Fibroblast of lung (primary cell): ENCODE data around the gene NKTR. TPM values are rescaled to one million over a fixed set of nuclear protein-coding genes. Genes with fewer than 3 reads are reported as not detected.
A peak's percentile ranks its signal among the peaks of the same experiment; 100 is the strongest.

ENCODE experiments used
- DNase-seq, 2 donors: peaks; one replicate each; pipeline versions ENCODE4 v3.0.0 to v3.0.0-alpha.2; 2010; ENCODE audit warnings: low read depth in 2 of 2
- H2AFZ ChIP-seq: 2 replicates; pipeline ENCODE4 v1.5.1; 2012; ENCODE audit warnings: low read length, control low read depth, inconsistent platforms
- H3K27ac ChIP-seq: 2 replicates; pipeline ENCODE4 v1.5.1; 2011; ENCODE audit warnings: low read length, control low read depth; ENCODE audit not compliant: insufficient read depth
- H3K27me3 ChIP-seq: 2 replicates; pipeline ENCODE4 v1.5.1; 2011; ENCODE audit warnings: mild to moderate bottlenecking, low read length; ENCODE audit not compliant: control insufficient read depth, insufficient read depth
- H3K36me3 ChIP-seq: 2 replicates; pipeline ENCODE4 v1.5.1; 2011; ENCODE audit warnings: low read length; ENCODE audit not compliant: control insufficient read depth, insufficient read depth
- H3K4me1 ChIP-seq: 2 replicates; pipeline ENCODE4 v1.5.1; 2011; ENCODE audit warnings: low read length; ENCODE audit not compliant: control insufficient read depth, insufficient read depth; ENCODE audit errors: extremely low read depth
- H3K4me2 ChIP-seq: 2 replicates; pipeline ENCODE4 v1.5.1; 2011; ENCODE audit warnings: low read length, control low read depth; ENCODE audit not compliant: insufficient read depth; ENCODE audit errors: extremely low read depth
- H3K4me3 ChIP-seq, 4 experiments: fragments of 200-600 bp in 1 of 4; sonication (generic) in 1 of 4; replicated peaks in 1 of 4; 2 replicates each; pipeline ENCODE4 v1.5.1; 2011 to 2016; ENCODE audit warnings: low read length in 4 of 4, low read depth in 3 of 4, mild to moderate bottlenecking in 3 of 4, control low read depth in 2 of 4, inconsistent platforms in 1 of 4, mixed read lengths in 1 of 4; ENCODE audit not compliant: insufficient read depth in 1 of 4; ENCODE audit errors: control extremely low read depth in 1 of 4
- H3K79me2 ChIP-seq: 2 replicates; pipeline ENCODE4 v1.5.1; 2012; ENCODE audit warnings: mild to moderate bottlenecking, low read length, inconsistent platforms; ENCODE audit not compliant: control insufficient read depth, insufficient read depth
- H3K9ac ChIP-seq: 2 replicates; pipeline ENCODE4 v1.5.1; 2011; ENCODE audit warnings: mild to moderate bottlenecking, low read length, control low read depth; ENCODE audit not compliant: insufficient read depth
- H3K9me3 ChIP-seq: 2 replicates; pipeline ENCODE4 v1.5.1; 2012; ENCODE audit warnings: low read depth, low read length; ENCODE audit not compliant: control insufficient read depth, insufficient read depth
- H4K20me1 ChIP-seq: 2 replicates; pipeline ENCODE4 v1.5.1; 2011; ENCODE audit warnings: low read length; ENCODE audit not compliant: control insufficient read depth, insufficient read depth; ENCODE audit errors: extremely low read depth
- CTCF ChIP-seq, 2 donors: IDR thresholded peaks in 1 of 2; conservative IDR thresholded peaks in 1 of 2; 1 replicate in 1 of 2; 2 replicates in 1 of 2; pipeline ENCODE4 v1.5.1; 2011 to 2012; ENCODE audit warnings: low read length in 2 of 2, control low read depth in 1 of 2, inconsistent platforms in 1 of 2, low read depth in 1 of 2, mild to moderate bottlenecking in 1 of 2
- EZH2 ChIP-seq: IDR thresholded peaks from 2 replicates; pipeline ENCODE4 v1.5.1; 2012; ENCODE audit warnings: low read length, control low read depth, mild to moderate bottlenecking; ENCODE audit errors: missing control alignments
- polyA plus RNA-seq, 2 donors: library from polyadenylated mRNA; depleted of rRNA in 1 of 2; stranded (reverse) in 1 of 2; unstranded in 1 of 2; fragments of >200 nt; gene quantifications; 2 replicates each; pipeline ENCODE4 v1.2.1, GENCODE V29; 2011 to 2012; ENCODE audit warnings: missing spikeins in 1 of 2
- total RNA-seq: library from RNA; depleted of rRNA; stranded (reverse); fragments of >200 nt; gene quantifications from 2 replicates; pipeline ENCODE4 v1.2.1, GENCODE V29; 2014

NKTR gene
- total and polyA plus RNA-seq, 2 donors (not counting 1 experiment from before 2014, with no cell fraction given): 26.4 to 44.6 TPM

DNA sequence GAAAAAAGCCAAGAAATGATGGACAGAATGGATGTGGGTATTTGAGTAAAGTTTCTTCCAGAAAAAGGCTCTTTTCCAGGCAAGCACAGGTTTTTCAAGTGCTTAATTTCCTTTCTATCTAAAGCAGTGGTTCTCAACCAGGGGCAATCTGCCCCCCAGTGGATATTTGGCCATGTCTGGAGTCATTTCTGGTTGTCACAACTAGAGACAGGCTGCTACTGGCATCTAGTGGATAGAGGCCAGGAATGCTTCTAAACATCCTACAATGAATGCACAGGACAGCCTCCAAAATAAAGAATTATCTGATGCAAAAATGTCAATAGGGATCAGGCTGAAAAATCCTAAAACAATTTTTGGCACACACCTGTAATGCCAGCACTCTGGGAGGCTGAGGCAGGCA is 42.6 kb upstream of the NKTR start:
- TF ChIP-seq EZH2 (no peak), CTCF (conservative IDR thresholded peaks at IDR 0.05 in 1 of 2, IDR thresholded peaks at IDR 0.05 in 1 of 2; ENCODE audit: low read depth in 1 of 2, low read length in 2 of 2) (no peak)
- H2AFZ ChIP-seq: no peak overlapping the region
- H3K4me3 ChIP-seq: no peak overlapping the region
- no peaks in the 10 kb centered on the region for H3K79me2 ChIP-seq
- DNase-seq: no peak
- no peak overlapping the region for H3K4me2 ChIP-seq
- no peaks in the 10 kb centered on the region for H3K4me1 ChIP-seq
- H4K20me1 ChIP-seq: no peaks in the 10 kb centered on the region
- no peak overlapping the region for H3K27ac ChIP-seq
- H3K9ac ChIP-seq: no peak overlapping the region
- H3K27me3 ChIP-seq: no peaks in the 10 kb centered on the region
- no peaks in the 10 kb centered on the region for H3K9me3 ChIP-seq
- H3K36me3 ChIP-seq: peaks cover 7% of the 10 kb centered on the region

GRCh38 chr3:42562047-42562907 is 38.2 kb upstream of the NKTR start:
- TF ChIP-seq EZH2 (no peak), CTCF (conservative IDR thresholded peaks at IDR 0.05 in 1 of 2, IDR thresholded peaks at IDR 0.05 in 1 of 2; ENCODE audit: low read depth in 1 of 2, low read length in 2 of 2) (no peak)
- peak in 1 of 2 donors; percentile 17 for DNase-seq

DNA sequence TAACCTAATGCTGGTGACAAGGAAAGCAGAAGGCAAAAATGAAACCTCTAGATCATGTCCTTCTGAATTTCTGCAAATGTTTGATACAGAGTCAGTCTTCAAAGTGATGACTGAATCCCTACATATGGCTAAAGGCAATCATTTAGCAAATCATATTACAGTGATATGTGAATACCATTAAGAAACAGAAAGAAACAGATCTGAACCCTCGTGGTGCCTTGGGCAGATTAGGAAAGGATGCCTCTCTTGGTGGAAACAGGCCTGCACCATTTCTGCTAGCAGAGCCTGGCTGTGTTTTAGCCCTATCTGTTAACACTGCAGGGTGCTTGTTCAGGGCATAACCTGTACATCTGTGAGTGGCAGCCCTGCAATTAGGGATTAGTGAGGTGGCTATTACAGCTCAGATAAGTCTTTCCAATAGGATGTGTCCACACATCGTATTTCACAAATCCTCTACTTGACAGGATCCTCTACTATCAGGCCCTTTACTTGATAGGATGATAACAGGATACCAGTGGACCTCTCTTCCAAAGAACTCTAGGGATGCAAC is 30.8 kb upstream of the NKTR start:
- Histone ChIP-seq H3K4me2 (no peak overlapping the region), H3K36me3 (peaks cover 5% of the 10 kb centered on the region), H2AFZ (no peak overlapping the region), H3K27ac (no peak overlapping the region), H3K9me3 (no peaks in the 10 kb centered on the region), H4K20me1 (no peaks in the 10 kb centered on the region), H3K4me1 (no peaks in the 10 kb centered on the region), H3K79me2 (peaks cover 13% of the 10 kb centered on the region), H3K27me3 (no peaks in the 10 kb centered on the region), H3K9ac (no peak overlapping the region), H3K4me3 (no peak overlapping the region)
- DNase-seq: no peak
- TF ChIP-seq EZH2 (no peak), CTCF (conservative IDR thresholded peaks at IDR 0.05 in 1 of 2, IDR thresholded peaks at IDR 0.05 in 1 of 2; ENCODE audit: low read depth in 1 of 2, low read length in 2 of 2) (no peak)

More at GRCh38 chr3:42562047-42562907, 38.2 kb upstream of the NKTR start:
- Histone ChIP-seq H4K20me1 (no peaks in the 10 kb centered on the region), H3K36me3 (peaks cover 4% of the 10 kb centered on the region), H3K4me3 (no peak overlapping the region), H2AFZ (no peak overlapping the region), H3K27ac (no peak overlapping the region), H3K9me3 (no peaks in the 10 kb centered on the region), H3K9ac (no peak overlapping the region), H3K27me3 (no peaks in the 10 kb centered on the region), H3K4me2 (no peak overlapping the region), H3K4me1 (no peaks in the 10 kb centered on the region), H3K79me2 (no peaks in the 10 kb centered on the region)
